ENCODE results near the gene KPNA6.

Gene KPNA6

DNA sequence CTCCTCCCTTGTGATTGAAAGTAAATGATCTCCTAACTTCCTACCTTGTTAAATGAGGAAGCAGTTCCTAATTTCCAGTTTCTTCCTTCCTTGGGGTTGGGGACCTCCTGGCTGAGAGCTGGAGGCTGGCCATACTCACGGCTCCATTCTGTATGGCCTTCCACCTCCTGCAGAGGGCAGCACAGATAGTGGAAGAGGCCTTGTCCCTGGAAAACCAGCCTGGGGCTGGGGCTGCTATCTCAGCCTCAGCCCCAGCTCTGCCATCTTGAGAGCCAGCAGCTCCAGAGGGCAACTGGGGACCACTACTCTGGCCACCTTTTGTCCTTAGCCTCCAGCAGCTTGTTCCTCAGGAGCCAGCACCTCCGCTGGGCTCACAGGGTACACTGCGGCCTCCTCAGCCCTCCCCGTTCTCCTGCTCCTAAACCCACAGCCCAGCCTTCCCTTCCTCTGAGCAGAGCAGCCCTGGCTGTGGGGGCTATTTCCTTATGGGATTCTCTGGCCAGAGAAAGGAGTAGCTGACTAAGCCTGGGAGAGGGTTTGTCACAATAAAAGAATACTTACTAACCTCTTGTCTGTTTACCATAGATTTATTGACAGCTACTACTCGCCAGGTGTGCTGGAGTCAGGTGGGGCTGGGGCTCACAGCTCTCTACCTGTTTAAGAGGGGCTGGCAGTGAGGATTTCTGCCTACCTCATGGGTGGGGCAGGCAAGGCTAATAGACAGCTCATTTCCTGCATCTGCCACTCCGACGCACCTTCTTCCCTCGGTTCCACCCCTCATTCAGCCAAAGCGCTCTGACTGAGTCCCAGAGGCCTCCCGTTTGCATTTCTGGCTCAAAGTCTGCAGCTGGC, 108.0 kb downstream of the KPNA6 start:
- H3K9ac ChIP-seq (ENCODE audit: low read length): no peak overlapping the region
- no peak overlapping the region for H3K4me2 ChIP-seq (ENCODE audit: low read length)
- TF ChIP-seq CTCF (IDR thresholded peaks at IDR 0.05; ENCODE audit: low read depth, low read length) (peak; percentile 72), EZH2phosphoT487 (IDR thresholded peaks at IDR 0.05; ENCODE audit: low read depth) (no peak)
- H3K9me3 ChIP-seq (ENCODE audit: insufficient read depth, low read length): no peaks in the 10 kb centered on the region
- no peaks in the 10 kb centered on the region for H4K20me1 ChIP-seq (ENCODE audit: insufficient read depth, low read length)
- H3K4me1 ChIP-seq (ENCODE audit: low read length): peaks cover 5% of the 10 kb centered on the region; the same call in 1 of the 2 replicates
- H3K36me3 ChIP-seq (replicated peaks; ENCODE audit: low read depth, low read length): no peaks in the 10 kb centered on the region
- no peaks in the 10 kb centered on the region for H3K79me2 ChIP-seq (ENCODE audit: low read length)
- H3K4me3 ChIP-seq (ENCODE audit: low read length): no peak overlapping the region
- H2AFZ ChIP-seq (ENCODE audit: low read depth, low read length): no peak overlapping the region
- no peaks in the 10 kb centered on the region for H3K27me3 ChIP-seq (ENCODE audit: low read depth, low read length)
- H3K27ac ChIP-seq (ENCODE audit: low read length): no peak overlapping the region

GRCh38 chr1:32216566-32216965, 108.7 kb downstream of the KPNA6 start:
- H3K4me3 ChIP-seq (ENCODE audit: low read length): no peak overlapping the region

GRCh38 chr1:32219022-32219421, 111.2 kb downstream of the KPNA6 start:
- Histone ChIP-seq H3K4me2 (ENCODE audit: low read length) (no peak overlapping the region), H4K20me1 (ENCODE audit: insufficient read depth, low read length) (no peaks in the 10 kb centered on the region), H3K4me3 (ENCODE audit: low read length) (no peak overlapping the region), H3K79me2 (ENCODE audit: low read length) (peaks cover 18% of the 10 kb centered on the region), H3K9ac (ENCODE audit: low read length) (no peak overlapping the region), H3K9me3 (ENCODE audit: insufficient read depth, low read length) (no peaks in the 10 kb centered on the region), H3K36me3 (replicated peaks; ENCODE audit: low read depth, low read length) (no peaks in the 10 kb centered on the region), H3K27ac (ENCODE audit: low read length) (no peak overlapping the region), H3K27me3 (ENCODE audit: low read depth, low read length) (no peaks in the 10 kb centered on the region), H3K4me1 (ENCODE audit: low read length) (peaks cover 11% of the 10 kb centered on the region), H2AFZ (ENCODE audit: low read depth, low read length) (no peak overlapping the region)
- TF ChIP-seq EZH2phosphoT487 (IDR thresholded peaks at IDR 0.05; ENCODE audit: low read depth): no peak
- no peak for TF ChIP-seq CTCF (IDR thresholded peaks at IDR 0.05; ENCODE audit: low read depth, low read length)

More at GRCh38 chr1:32216566-32216965, 108.7 kb downstream of the KPNA6 start:
- Histone ChIP-seq H3K27me3 (ENCODE audit: low read depth, low read length) (no peaks in the 10 kb centered on the region), H3K9me3 (ENCODE audit: insufficient read depth, low read length) (no peaks in the 10 kb centered on the region), H3K79me2 (ENCODE audit: low read length) (no peaks in the 10 kb centered on the region), H2AFZ (ENCODE audit: low read depth, low read length) (no peak overlapping the region), H3K27ac (ENCODE audit: low read length) (no peak overlapping the region), H3K36me3 (replicated peaks; ENCODE audit: low read depth, low read length) (no peaks in the 10 kb centered on the region), H3K4me2 (ENCODE audit: low read length) (no peak overlapping the region), H3K4me1 (ENCODE audit: low read length) (peaks cover 12% of the 10 kb centered on the region), H3K9ac (ENCODE audit: low read length) (no peak overlapping the region), H4K20me1 (ENCODE audit: insufficient read depth, low read length) (no peaks in the 10 kb centered on the region)
- TF ChIP-seq EZH2phosphoT487 (IDR thresholded peaks at IDR 0.05; ENCODE audit: low read depth) (no peak), CTCF (IDR thresholded peaks at IDR 0.05; ENCODE audit: low read depth, low read length) (no peak)

DNA sequence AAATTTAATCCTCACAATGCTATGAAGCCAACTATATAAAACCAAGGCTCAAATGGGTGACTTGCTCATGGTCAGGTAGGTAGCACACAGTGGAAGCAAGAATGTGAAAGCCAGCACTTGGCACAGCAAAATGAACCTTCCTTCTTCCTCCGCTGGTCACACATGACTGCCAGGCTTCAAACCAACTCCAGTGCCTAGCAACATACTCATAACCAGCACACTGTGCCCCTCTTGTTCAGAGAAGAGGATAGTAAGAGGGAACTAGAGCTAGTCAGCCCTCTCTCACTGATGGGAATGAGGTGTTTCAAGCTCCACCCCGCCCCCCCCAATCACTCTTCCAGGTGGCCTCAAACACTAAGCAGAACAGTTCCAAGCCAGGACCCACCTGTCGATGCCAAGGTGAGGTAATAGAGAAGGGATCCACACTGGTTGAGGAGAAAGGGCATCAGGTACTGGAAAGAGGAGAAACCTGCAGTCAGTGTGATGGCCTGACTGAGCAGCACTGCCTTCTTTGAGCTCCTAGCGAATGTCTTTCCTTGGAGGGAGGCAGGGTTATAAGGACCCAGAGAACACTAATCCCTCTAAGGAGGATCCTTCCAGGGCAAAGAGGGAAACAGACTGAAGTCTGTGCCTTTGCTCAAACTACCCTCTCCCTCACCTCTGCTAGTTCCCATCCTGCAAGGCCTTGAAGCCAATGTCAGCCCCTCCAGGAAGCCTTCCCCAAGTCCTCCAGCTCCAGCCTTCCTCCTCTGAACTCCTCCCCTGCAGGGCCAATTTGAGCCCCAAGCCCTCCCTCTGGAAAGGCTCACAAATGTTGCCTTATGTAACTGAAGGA, 113.1 kb downstream of the KPNA6 start:
- no peak overlapping the region for H2AFZ ChIP-seq (ENCODE audit: low read depth, low read length)
- peak overlapping the region; percentile 88 for H3K9ac ChIP-seq (ENCODE audit: low read length)
- H4K20me1 ChIP-seq (ENCODE audit: insufficient read depth, low read length): no peaks in the 10 kb centered on the region
- peak overlapping the region; percentile 91 for H3K4me2 ChIP-seq (ENCODE audit: low read length)
- no peak overlapping the region for H3K27ac ChIP-seq (ENCODE audit: low read length)
- peaks cover 11% of the 10 kb centered on the region for H3K4me1 ChIP-seq (ENCODE audit: low read length)
- H3K4me3 ChIP-seq (ENCODE audit: low read length): peak overlapping the region; percentile 87
- no peaks in the 10 kb centered on the region for H3K27me3 ChIP-seq (ENCODE audit: low read depth, low read length)
- TF ChIP-seq CTCF (IDR thresholded peaks at IDR 0.05; ENCODE audit: low read depth, low read length): no peak
- TF ChIP-seq EZH2phosphoT487 (IDR thresholded peaks at IDR 0.05; ENCODE audit: low read depth): no peak
- no peaks in the 10 kb centered on the region for H3K9me3 ChIP-seq (ENCODE audit: insufficient read depth, low read length)
- H3K79me2 ChIP-seq (ENCODE audit: low read length): peaks cover 21% of the 10 kb centered on the region
- H3K36me3 ChIP-seq (replicated peaks; ENCODE audit: low read depth, low read length): no peaks in the 10 kb centered on the region

Data from OCI-LY3 (cell line).